Measurements from ENCODE around the gene GAPDHS.

Gene GAPDHS

DNA sequence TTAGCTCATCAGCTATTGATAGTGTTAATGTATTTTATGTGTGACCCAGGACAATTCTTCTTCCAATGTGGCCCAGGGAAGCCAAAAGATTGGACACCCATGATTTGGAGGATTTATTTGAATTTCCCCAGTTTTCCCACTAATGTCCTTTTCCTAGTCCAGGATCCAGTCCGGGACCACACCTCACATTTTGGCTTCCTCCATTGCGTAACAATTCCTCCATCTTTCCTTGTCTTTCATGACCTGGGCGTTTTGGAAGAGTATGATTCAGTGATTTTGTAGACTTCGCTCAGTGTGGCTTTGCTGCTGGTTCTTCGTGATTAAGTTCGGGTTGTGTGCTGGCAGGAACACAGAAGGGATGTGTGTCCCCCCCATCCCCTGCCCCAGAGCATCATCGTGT, 33.5 kb downstream of the GAPDHS start:
- no peak for DNase-seq (ENCODE audit: extremely low read depth, low read depth)
- TF ChIP-seq, protein P1, sequence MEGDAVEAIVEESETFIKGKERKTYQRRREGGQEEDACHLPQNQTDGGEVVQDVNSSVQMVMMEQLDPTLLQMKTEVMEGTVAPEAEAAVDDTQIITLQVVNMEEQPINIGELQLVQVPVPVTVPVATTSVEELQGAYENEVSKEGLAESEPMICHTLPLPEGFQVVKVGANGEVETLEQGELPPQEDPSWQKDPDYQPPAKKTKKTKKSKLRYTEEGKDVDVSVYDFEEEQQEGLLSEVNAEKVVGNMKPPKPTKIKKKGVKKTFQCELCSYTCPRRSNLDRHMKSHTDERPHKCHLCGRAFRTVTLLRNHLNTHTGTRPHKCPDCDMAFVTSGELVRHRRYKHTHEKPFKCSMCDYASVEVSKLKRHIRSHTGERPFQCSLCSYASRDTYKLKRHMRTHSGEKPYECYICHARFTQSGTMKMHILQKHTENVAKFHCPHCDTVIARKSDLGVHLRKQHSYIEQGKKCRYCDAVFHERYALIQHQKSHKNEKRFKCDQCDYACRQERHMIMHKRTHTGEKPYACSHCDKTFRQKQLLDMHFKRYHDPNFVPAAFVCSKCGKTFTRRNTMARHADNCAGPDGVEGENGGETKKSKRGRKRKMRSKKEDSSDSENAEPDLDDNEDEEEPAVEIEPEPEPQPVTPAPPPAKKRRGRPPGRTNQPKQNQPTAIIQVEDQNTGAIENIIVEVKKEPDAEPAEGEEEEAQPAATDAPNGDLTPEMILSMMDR (IDR thresholded peaks at IDR 0.05; ENCODE audit: low read depth, low read length, missing control alignments): no peak
- no peak overlapping the region for H3K4me3 ChIP-seq (replicated peaks; ENCODE audit: low read depth, low read length)

DNA sequence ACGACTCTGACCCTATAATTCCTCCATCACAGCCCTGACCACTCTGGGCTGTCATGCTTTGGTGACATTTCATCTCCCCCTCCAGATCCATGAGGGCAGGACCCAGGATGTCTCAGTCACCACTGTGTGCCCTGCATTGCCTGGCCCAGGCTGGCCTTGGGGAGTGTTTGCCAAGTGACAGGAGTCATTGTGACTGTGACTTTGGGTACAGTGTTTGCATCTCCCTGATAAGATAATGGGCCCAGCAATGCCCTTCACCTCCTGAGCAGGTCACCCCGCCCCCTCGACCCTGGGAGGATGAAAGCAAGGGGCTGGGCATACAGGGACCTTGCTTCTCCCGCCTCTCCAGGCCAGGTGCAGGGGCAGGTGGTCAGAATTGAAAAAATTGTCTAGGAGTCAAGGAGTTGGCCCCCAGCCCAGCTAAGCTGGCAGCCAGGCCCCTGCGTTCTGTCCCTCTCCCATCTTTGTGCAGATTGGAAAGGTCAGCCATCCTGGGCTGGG, 36.1 kb downstream of the GAPDHS start:
- no peak overlapping the region for H3K4me3 ChIP-seq (replicated peaks; ENCODE audit: low read depth, low read length)
- TF ChIP-seq, protein P1 (IDR thresholded peaks at IDR 0.05; ENCODE audit: low read depth, low read length, missing control alignments): no peak
- DNase-seq (ENCODE audit: extremely low read depth, low read depth): no peak

DNA sequence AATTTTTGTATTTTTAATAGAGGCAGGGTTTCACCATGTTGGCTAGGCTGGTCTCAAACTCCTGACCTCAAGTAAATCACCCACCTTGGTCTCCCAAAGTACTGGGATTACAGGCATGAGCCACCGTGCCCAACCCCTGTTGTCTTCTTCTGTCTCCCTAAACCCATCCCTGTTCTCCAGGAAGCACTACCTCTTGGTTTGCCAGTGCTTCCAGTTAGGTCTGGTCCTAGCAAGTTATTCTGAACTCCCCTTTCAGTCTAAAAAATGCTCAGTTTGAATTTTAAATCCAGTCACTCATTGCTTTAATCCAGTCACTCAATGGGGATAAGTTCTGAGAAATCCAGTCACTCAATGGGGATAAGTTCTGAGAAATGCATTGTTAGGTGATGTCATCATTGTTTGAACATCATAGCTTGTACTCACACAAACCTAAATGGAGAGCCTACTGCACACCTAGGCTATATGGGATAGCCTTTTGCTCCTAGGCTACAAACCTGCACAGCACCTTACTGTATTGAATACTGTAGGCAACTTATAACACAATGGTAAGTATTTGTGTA, 38.2 kb downstream of the GAPDHS start:
- TF ChIP-seq, protein P1 (IDR thresholded peaks at IDR 0.05; ENCODE audit: low read depth, low read length, missing control alignments): no peak
- H3K4me3 ChIP-seq (replicated peaks; ENCODE audit: low read depth, low read length): no peak overlapping the region
- no peak for DNase-seq (ENCODE audit: extremely low read depth, low read depth)

DNA sequence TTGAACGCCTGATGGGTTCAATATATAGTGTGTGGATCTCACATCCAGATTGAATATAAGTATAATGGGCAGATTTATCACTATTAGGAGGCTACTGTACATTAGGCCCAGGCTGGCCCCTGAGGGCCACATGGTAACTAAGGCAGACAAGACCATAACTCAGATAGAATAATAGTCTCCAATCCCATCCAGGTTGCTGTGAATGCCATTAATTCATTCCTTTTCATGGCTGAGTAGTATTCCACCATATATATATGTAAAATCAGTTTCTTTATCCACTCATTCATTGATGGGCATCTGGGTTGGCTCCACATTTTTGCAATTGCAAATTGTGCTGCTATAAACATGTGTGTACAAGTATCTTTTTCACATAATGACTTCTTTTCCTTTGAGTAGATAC, 44.7 kb downstream of the GAPDHS start:
- no peak overlapping the region for H3K4me3 ChIP-seq (replicated peaks; ENCODE audit: low read depth, low read length)
- TF ChIP-seq, protein P1 (IDR thresholded peaks at IDR 0.05; ENCODE audit: low read depth, low read length, missing control alignments): no peak
- no peak for DNase-seq (ENCODE audit: extremely low read depth, low read depth)

DNA sequence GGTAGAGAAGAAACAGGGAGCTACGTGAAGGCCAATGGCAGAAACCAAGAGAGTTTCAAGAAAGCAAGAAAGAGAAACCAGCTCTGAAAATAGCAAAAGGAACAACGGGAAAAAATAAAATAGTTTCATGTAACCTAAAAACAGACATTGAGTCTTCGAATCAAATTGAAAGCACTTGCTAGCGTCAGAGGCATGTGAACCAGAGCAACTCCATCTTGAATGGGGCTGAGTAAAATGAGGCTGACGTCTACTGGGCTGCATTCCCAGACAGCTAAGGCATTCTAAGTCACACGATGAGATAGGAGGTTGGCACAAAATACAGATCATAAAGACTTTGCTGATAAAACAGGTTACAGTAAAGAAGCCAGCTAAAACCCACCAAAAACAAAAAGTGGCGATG, 45.5 kb downstream of the GAPDHS start:
- TF ChIP-seq, protein P1 (IDR thresholded peaks at IDR 0.05; ENCODE audit: low read depth, low read length, missing control alignments): no peak
- DNase-seq (ENCODE audit: extremely low read depth, low read depth): no peak
- no peak overlapping the region for H3K4me3 ChIP-seq (replicated peaks; ENCODE audit: low read depth, low read length)

DNA sequence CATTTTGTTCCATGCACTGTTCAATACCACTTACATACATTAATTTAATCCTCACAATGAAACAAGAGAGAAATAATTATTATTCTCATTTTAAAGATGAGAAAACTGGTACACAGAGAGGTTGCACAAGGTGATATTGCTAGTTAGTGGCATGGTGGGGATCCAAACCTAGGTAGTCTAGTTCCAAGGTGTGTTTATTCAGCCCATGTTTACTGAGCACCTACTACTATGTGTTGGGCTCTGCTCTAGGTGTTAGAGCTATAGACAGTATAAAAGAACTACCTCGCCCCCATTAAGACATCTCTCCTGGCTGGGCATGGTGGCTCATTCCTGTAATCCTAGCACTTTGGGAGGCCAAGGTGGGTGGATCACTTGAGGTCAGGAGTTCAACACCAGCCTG, 49.5 kb downstream of the GAPDHS start:
- H3K4me3 ChIP-seq (replicated peaks; ENCODE audit: low read depth, low read length): no peak overlapping the region
- TF ChIP-seq, protein P1 (IDR thresholded peaks at IDR 0.05; ENCODE audit: low read depth, low read length, missing control alignments): no peak
- no peak for DNase-seq (ENCODE audit: extremely low read depth, low read depth)

DNA sequence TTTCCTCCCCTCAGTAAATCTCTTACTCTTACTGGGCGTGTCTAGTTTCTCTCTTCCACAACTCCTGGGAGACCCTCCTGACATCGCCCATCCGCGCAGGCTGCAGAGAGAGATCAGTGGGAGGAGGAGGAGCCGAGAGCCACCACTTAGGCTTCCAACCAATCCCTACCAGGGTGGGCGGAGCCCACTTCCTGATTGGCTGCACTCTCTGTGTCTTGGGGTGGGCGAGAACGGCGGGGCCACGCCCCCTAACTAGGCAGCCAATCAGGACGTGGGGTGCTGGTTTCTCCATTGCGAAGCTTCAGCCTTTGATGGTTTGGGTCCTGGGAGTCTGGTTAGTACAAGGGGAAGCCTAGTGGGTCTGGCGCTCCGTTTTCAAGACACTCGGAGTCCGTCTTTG, 52.6 kb downstream of the GAPDHS start, which contains the start of gene PMIS2:
Gene PMIS2 (plus strand): TSS at position 326 of the 400 bp plus-strand sequence. CDS start 87 bp downstream, outside the sequence.
- no peak for DNase-seq (ENCODE audit: extremely low read depth, low read depth)
- TF ChIP-seq, protein P1 (IDR thresholded peaks at IDR 0.05; ENCODE audit: low read depth, low read length, missing control alignments): no peak
- H3K4me3 ChIP-seq (replicated peaks; ENCODE audit: low read depth, low read length): no peak within 1 kb of the TSS
